Fibroblast of lung (primary cell): ENCODE measurements around the gene EMP3. TPM values are rescaled to one million over a fixed set of nuclear protein-coding genes. Genes with fewer than 3 reads are reported as not detected.

Experiments
- DNase-seq, 2 donors: peaks; one replicate each; pipeline versions ENCODE4 v3.0.0 to v3.0.0-alpha.2; 2010; ENCODE audit warnings: low read depth in 2 of 2
- H2AFZ ChIP-seq: 2 replicates; pipeline ENCODE4 v1.5.1; 2012; ENCODE audit warnings: low read length, control low read depth, inconsistent platforms
- H3K27ac ChIP-seq: 2 replicates; pipeline ENCODE4 v1.5.1; 2011; ENCODE audit warnings: low read length, control low read depth; ENCODE audit not compliant: insufficient read depth
- H3K27me3 ChIP-seq: 2 replicates; pipeline ENCODE4 v1.5.1; 2011; ENCODE audit warnings: mild to moderate bottlenecking, low read length; ENCODE audit not compliant: control insufficient read depth, insufficient read depth
- H3K36me3 ChIP-seq: 2 replicates; pipeline ENCODE4 v1.5.1; 2011; ENCODE audit warnings: low read length; ENCODE audit not compliant: control insufficient read depth, insufficient read depth
- H3K4me1 ChIP-seq: 2 replicates; pipeline ENCODE4 v1.5.1; 2011; ENCODE audit warnings: low read length; ENCODE audit not compliant: control insufficient read depth, insufficient read depth; ENCODE audit errors: extremely low read depth
- H3K4me2 ChIP-seq: 2 replicates; pipeline ENCODE4 v1.5.1; 2011; ENCODE audit warnings: low read length, control low read depth; ENCODE audit not compliant: insufficient read depth; ENCODE audit errors: extremely low read depth
- H3K4me3 ChIP-seq, 4 experiments: fragments of 200-600 bp in 1 of 4; sonication (generic) in 1 of 4; replicated peaks in 1 of 4; 2 replicates each; pipeline ENCODE4 v1.5.1; 2011 to 2016; ENCODE audit warnings: low read length in 4 of 4, low read depth in 3 of 4, mild to moderate bottlenecking in 3 of 4, control low read depth in 2 of 4, inconsistent platforms in 1 of 4, mixed read lengths in 1 of 4; ENCODE audit not compliant: insufficient read depth in 1 of 4; ENCODE audit errors: control extremely low read depth in 1 of 4
- H3K79me2 ChIP-seq: 2 replicates; pipeline ENCODE4 v1.5.1; 2012; ENCODE audit warnings: mild to moderate bottlenecking, low read length, inconsistent platforms; ENCODE audit not compliant: control insufficient read depth, insufficient read depth
- H3K9ac ChIP-seq: 2 replicates; pipeline ENCODE4 v1.5.1; 2011; ENCODE audit warnings: mild to moderate bottlenecking, low read length, control low read depth; ENCODE audit not compliant: insufficient read depth
- H3K9me3 ChIP-seq: 2 replicates; pipeline ENCODE4 v1.5.1; 2012; ENCODE audit warnings: low read depth, low read length; ENCODE audit not compliant: control insufficient read depth, insufficient read depth
- H4K20me1 ChIP-seq: 2 replicates; pipeline ENCODE4 v1.5.1; 2011; ENCODE audit warnings: low read length; ENCODE audit not compliant: control insufficient read depth, insufficient read depth; ENCODE audit errors: extremely low read depth
- CTCF ChIP-seq, 2 donors: IDR thresholded peaks in 1 of 2; conservative IDR thresholded peaks in 1 of 2; 1 replicate in 1 of 2; 2 replicates in 1 of 2; pipeline ENCODE4 v1.5.1; 2011 to 2012; ENCODE audit warnings: low read length in 2 of 2, control low read depth in 1 of 2, inconsistent platforms in 1 of 2, low read depth in 1 of 2, mild to moderate bottlenecking in 1 of 2
- EZH2 ChIP-seq: IDR thresholded peaks from 2 replicates; pipeline ENCODE4 v1.5.1; 2012; ENCODE audit warnings: low read length, control low read depth, mild to moderate bottlenecking; ENCODE audit errors: missing control alignments
- polyA plus RNA-seq, 2 donors: library from polyadenylated mRNA; depleted of rRNA in 1 of 2; stranded (reverse) in 1 of 2; unstranded in 1 of 2; fragments of >200 nt; gene quantifications; 2 replicates each; pipeline ENCODE4 v1.2.1, GENCODE V29; 2011 to 2012; ENCODE audit warnings: missing spikeins in 1 of 2
- total RNA-seq: library from RNA; depleted of rRNA; stranded (reverse); fragments of >200 nt; gene quantifications from 2 replicates; pipeline ENCODE4 v1.2.1, GENCODE V29; 2014

The EMP3 gene
- total and polyA plus RNA-seq, 2 donors (not counting 1 experiment from before 2014, with no cell fraction given) = 246 to 303 TPM

DNA sequence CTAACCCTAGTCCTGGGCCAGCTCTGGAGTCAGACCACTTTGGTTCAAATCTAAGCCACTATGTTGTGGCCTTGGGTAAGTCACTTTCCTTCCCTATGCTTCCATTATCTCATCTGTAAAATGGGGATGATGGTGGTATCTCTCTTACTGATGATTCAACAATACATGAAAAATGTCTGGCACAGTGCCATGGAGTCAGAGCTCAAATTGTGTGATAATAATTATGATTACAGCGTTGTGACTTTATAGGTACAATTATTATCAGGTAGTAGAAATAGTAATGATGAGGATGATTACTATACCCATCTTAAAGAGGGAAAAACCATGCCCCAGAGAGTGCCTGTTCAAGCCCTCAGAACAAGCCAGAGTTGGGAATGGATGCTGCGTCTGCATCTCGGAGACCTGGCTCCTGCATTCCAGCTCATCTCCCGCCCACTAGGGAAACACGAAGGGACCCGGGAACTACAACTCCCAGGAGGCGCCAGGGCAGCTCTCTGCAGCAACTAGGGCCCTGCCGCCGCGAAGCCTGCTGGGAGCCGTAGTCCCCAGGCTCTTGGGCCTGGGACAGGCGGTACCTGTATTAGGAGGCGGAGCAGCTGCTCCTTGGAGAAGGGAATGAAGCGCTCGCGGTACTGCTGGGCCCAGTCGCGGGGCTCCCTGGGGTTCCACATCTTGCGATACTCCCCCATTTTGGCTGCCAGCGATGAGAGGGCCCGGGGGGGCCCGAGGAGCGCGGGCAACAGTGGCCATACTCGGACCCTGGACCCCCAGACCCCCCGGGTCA, 37.6 kb downstream of the EMP3 start:
- H2AFZ ChIP-seq = peak overlapping the region; percentile 50
- no peaks in the 10 kb centered on the region for H4K20me1 ChIP-seq
- no peaks in the 10 kb centered on the region for H3K36me3 ChIP-seq
- TF ChIP-seq EZH2 (no peak), CTCF (conservative IDR thresholded peaks at IDR 0.05 in 1 of 2, IDR thresholded peaks at IDR 0.05 in 1 of 2; ENCODE audit: low read depth in 1 of 2, low read length in 2 of 2) (no peak)
- H3K9ac ChIP-seq = peak overlapping the region; percentile 62
- peak; percentile 90 to 95 for DNase-seq
- peak overlapping the region; percentile 79 to 94 (median 82) for H3K4me3 ChIP-seq
- no peaks in the 10 kb centered on the region for H3K27me3 ChIP-seq
- H3K9me3 ChIP-seq = no peaks in the 10 kb centered on the region
- H3K27ac ChIP-seq = peak overlapping the region; percentile 82
- H3K4me2 ChIP-seq = peak overlapping the region; percentile 100
- H3K4me1 ChIP-seq = peaks cover 6% of the 10 kb centered on the region
- no peaks in the 10 kb centered on the region for H3K79me2 ChIP-seq

- peak overlapping the region; percentile 62 for H3K9ac ChIP-seq
- peak overlapping the region; percentile 82 for H3K27ac ChIP-seq
- no peaks in the 10 kb centered on the region for H4K20me1 ChIP-seq
- DNase-seq = no peak
- H3K9me3 ChIP-seq = no peaks in the 10 kb centered on the region
- H3K27me3 ChIP-seq = no peaks in the 10 kb centered on the region
- no peaks in the 10 kb centered on the region for H3K36me3 ChIP-seq
- TF ChIP-seq CTCF (conservative IDR thresholded peaks at IDR 0.05 in 1 of 2, IDR thresholded peaks at IDR 0.05 in 1 of 2; ENCODE audit: low read depth in 1 of 2, low read length in 2 of 2) = no peak
- no peak for TF ChIP-seq EZH2
- H3K4me3 ChIP-seq = peak overlapping the region; percentile 79 to 94 (median 82)
- peak overlapping the region; percentile 100 for H3K4me2 ChIP-seq
- H3K4me1 ChIP-seq = peaks cover 6% of the 10 kb centered on the region
- H3K79me2 ChIP-seq = no peaks in the 10 kb centered on the region
- H2AFZ ChIP-seq = peak overlapping the region; percentile 50
Observed at GRCh38 chr19:48363500-48363809, 38.1 kb downstream of the EMP3 start.

- H3K9ac ChIP-seq = peak within 1 kb of the TSS; percentile 62
- H3K79me2 ChIP-seq = no peaks in the 10 kb centered on the region
- peak within 1 kb of the TSS; percentile 50 for H2AFZ ChIP-seq
- H3K36me3 ChIP-seq = no peaks in the 10 kb centered on the region
- TF ChIP-seq EZH2 (no peak), CTCF (conservative IDR thresholded peaks at IDR 0.05 in 1 of 2, IDR thresholded peaks at IDR 0.05 in 1 of 2; ENCODE audit: low read depth in 1 of 2, low read length in 2 of 2) (no peak)
- H3K4me3 ChIP-seq = peak within 1 kb of the TSS; percentile 79 to 94 (median 82)
- H3K9me3 ChIP-seq = no peaks in the 10 kb centered on the region
- peak within 1 kb of the TSS; percentile 82 for H3K27ac ChIP-seq
- peak; percentile 99 for DNase-seq
- H4K20me1 ChIP-seq = no peaks in the 10 kb centered on the region
- H3K27me3 ChIP-seq = no peaks in the 10 kb centered on the region
- H3K4me1 ChIP-seq = peaks cover 6% of the 10 kb centered on the region
- peak within 1 kb of the TSS; percentile 100 for H3K4me2 ChIP-seq
Observed at GRCh38 chr19:48363810-48364597, 38.7 kb downstream of the EMP3 start, which contains the start of the genes SYNGR4 and TMEM143. Gene SYNGR4 (plus strand): TSS chr19:48364367. CDS start chr19:48365843, 1,476 bp downstream. Gene TMEM143 (minus strand): TSS chr19:48363940. CDS start chr19:48363920, 20 bp downstream.
